Large intestine (tissue), 3 donors: Measurements from ENCODE around the gene EFL1. TPM values are rescaled to one million over a fixed set of nuclear protein-coding genes. Genes with fewer than 3 reads are reported as not detected.

Experiments
- DNase-seq, 2 donors: peaks; one replicate each; pipeline versions ENCODE4 v3.0.0 to v3.0.0-alpha.2; 2013
- H3K27ac ChIP-seq: one replicate; pipeline ENCODE4 v1.5.1; 2013; ENCODE audit warnings: low read length
- H3K27me3 ChIP-seq: 2 replicates; pipeline ENCODE4 v1.6.1; 2013; ENCODE audit warnings: low read length; ENCODE audit not compliant: control insufficient read depth, insufficient read depth
- H3K36me3 ChIP-seq: 2 replicates; pipeline ENCODE4 v1.6.1; 2013; ENCODE audit warnings: low read length; ENCODE audit not compliant: control insufficient read depth, insufficient read depth
- H3K4me1 ChIP-seq: one replicate; pipeline ENCODE4 v1.6.1; 2013; ENCODE audit warnings: low read length; ENCODE audit not compliant: control insufficient read depth, insufficient read depth
- H3K4me3 ChIP-seq: one replicate; pipeline ENCODE4 v1.5.1; 2013; ENCODE audit warnings: low read length
- H3K9me3 ChIP-seq: one replicate; pipeline ENCODE4 v1.6.1; 2013; ENCODE audit warnings: mild to moderate bottlenecking, low read depth, low read length, moderate library complexity; ENCODE audit not compliant: control insufficient read depth
- WGBS: methylation state at CpG from one replicate; pipeline ENCODE4 v1.1.5; 2013; ENCODE audit warnings: low lambda C conversion rate; ENCODE audit not compliant: insufficient coverage; 5-methylcytosine and 5-hydroxymethylcytosine counted together
- polyA plus RNA-seq: library from polyadenylated mRNA; unstranded; fragments of 120-200 nt; gene quantifications from one replicate; pipeline ENCODE4 v1.2.1, GENCODE V29; 2013

Gene EFL1
- polyA plus RNA-seq, 1 donor: 23.9 TPM

DNA sequence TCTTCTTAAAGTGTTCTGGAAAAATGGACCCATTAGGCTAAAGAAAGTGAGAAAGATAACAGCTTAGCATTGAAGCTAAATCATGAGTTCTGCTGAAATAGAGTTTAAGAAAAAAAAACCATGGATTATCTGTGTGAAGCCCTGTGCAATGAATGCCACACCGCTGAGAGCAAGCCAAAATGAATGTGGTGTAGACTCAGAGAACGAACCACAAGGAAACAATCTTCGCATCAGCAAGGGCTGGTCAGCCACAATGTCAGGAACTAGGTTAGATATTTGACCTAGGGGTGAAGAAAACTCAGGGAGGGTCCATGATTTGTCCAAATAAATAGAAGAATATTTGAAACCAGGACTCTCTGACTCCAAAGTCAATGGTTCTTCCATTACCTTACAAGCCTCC, 125.3 kb downstream of the EFL1 start:
- no peak overlapping the region for H3K27ac ChIP-seq
- no peak overlapping the region for H3K4me3 ChIP-seq
- H3K9me3 ChIP-seq: no peaks in the 10 kb centered on the region
- peaks cover 40% of the 10 kb centered on the region for H3K36me3 ChIP-seq
- no peak for DNase-seq
- no peaks in the 10 kb centered on the region for H3K27me3 ChIP-seq
- no peaks in the 10 kb centered on the region for H3K4me1 ChIP-seq
- 87% methylated on average over 3 of the region's 3 CpGs for WGBS

DNA sequence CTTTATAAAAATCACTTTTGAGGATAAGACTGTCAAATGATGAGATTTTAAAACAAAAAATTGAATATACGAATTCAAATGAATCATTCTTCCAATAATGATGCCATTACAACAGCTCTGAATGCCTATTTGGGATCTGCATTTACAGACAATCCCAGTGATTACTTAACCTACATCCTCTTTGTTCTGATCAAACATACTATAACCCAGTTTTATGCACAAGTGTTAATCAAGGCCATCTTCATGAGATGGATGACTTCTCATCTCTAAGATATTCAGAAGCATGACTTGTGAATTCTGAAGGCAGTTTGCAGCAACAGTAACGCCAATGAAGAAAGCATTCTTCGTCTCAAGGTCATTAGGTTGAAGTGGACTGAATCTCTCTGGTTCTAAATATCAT, 126.4 kb downstream of the EFL1 start:
- H3K27ac ChIP-seq: no peak overlapping the region
- no peaks in the 10 kb centered on the region for H3K27me3 ChIP-seq
- no peak overlapping the region for H3K4me3 ChIP-seq
- no peaks in the 10 kb centered on the region for H3K4me1 ChIP-seq
- peaks cover 40% of the 10 kb centered on the region for H3K36me3 ChIP-seq
- no peaks in the 10 kb centered on the region for H3K9me3 ChIP-seq
- no peak for DNase-seq
- WGBS: no CpG with 5 or more reads among the region's 3 CpGs

DNA sequence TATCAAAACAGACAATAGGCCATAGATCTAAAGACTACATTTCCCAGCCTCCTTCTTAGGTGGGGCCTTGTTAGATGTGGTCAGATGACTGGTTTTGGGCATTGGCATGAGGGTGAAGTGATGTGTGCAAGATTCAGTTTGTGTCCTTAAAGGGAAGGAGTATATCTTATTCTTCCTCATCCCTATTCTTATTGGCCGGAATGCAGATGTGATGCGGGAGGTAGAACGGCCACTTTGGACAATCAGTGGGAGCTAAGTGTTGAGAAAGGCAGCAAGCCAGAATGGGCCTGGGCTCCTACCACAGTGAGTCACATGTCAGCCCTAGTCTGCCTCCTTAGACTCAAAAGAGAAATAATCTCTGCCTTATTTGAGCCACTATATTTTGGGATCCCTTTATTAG, 126.9 kb downstream of the EFL1 start:
- peaks cover 43% of the 10 kb centered on the region for H3K36me3 ChIP-seq

DNA sequence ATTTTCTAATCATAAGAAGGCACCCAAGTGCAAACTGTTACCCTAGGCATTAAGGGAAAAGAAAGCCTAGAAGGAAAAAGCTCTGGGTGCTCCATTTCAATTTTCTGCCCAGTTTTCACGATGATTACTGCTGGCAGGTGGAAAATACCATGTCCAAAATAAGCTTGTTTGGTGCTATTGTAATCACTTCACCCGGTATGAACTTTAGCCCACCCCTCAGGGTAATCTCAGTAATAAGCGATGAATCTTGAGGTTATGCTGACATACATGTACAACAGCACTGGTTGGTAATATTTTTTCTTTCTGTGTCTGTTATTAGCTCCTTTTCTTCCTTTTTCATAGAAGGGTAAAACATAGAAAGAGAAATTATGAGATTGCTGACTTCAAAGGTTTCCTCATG, 128.1 kb downstream of the EFL1 start:
- 83% methylated on average over 2 of the region's 3 CpGs for WGBS
- Histone ChIP-seq H3K9me3 (no peaks in the 10 kb centered on the region), H3K4me3 (no peak overlapping the region), H3K27me3 (no peaks in the 10 kb centered on the region), H3K36me3 (peaks cover 49% of the 10 kb centered on the region), H3K4me1 (no peaks in the 10 kb centered on the region), H3K27ac (no peak overlapping the region)
- DNase-seq: no peak

More for the DNA sequence above, 126.9 kb downstream of the EFL1 start:
- no peaks in the 10 kb centered on the region for H3K27me3 ChIP-seq
- no peaks in the 10 kb centered on the region for H3K9me3 ChIP-seq
- WGBS: no CpG with 5 or more reads among the region's 3 CpGs
- no peak overlapping the region for H3K27ac ChIP-seq
- H3K4me1 ChIP-seq: no peaks in the 10 kb centered on the region
- H3K4me3 ChIP-seq: no peak overlapping the region
- DNase-seq: no peak

DNA sequence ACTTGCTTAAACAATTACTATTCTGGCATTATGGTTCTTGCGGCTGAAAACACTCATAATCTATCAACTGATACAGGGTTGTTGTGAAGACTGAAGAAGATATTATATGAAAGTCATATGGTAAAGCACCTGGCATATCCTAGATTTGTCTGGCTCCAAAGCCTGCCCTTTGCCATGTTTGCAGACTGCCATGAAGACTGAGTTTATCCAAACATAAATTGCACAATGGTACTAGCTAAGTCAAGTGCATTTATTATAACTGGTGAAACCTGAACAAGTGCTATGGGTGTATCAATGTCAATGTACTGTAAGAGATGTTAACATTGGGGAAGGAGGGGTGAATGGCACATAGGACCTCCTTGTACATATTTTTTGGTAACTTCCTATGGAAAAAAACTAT, 129.3 kb downstream of the EFL1 start:
- Histone ChIP-seq H3K27me3 (no peaks in the 10 kb centered on the region), H3K4me1 (peaks cover 6% of the 10 kb centered on the region), H3K36me3 (peaks cover 46% of the 10 kb centered on the region), H3K27ac (no peak overlapping the region), H3K9me3 (no peaks in the 10 kb centered on the region), H3K4me3 (no peak overlapping the region)
- DNase-seq: no peak
- WGBS: no CpG with 5 or more reads among the region's 1 CpG

DNA sequence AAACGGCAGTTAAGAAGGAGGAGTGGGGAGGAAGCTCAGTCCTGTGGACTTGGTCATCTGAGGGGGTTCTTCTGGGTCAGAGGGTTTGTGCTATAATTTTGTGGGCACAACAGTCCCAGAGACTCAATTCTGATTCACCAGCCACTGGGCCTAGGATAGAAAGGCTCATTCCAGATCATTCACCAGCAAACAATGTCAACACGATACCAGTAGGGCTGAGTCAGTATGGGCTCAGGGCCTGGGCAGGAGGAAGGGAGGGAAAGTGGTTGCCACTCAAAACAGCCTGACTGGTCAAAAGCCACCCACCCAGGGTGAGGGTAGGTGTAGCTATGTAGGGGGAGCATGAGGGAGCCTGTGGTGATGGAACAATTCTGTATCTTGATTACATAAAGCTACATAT, 129.8 kb downstream of the EFL1 start:
- no peaks in the 10 kb centered on the region for H3K9me3 ChIP-seq
- no peak overlapping the region for H3K27ac ChIP-seq
- peaks cover 8% of the 10 kb centered on the region for H3K4me1 ChIP-seq
- peaks cover 42% of the 10 kb centered on the region for H3K36me3 ChIP-seq
- WGBS: no CpG with 5 or more reads among the region's 2 CpGs
- no peak overlapping the region for H3K4me3 ChIP-seq
- H3K27me3 ChIP-seq: no peaks in the 10 kb centered on the region
- DNase-seq: no peak

DNA sequence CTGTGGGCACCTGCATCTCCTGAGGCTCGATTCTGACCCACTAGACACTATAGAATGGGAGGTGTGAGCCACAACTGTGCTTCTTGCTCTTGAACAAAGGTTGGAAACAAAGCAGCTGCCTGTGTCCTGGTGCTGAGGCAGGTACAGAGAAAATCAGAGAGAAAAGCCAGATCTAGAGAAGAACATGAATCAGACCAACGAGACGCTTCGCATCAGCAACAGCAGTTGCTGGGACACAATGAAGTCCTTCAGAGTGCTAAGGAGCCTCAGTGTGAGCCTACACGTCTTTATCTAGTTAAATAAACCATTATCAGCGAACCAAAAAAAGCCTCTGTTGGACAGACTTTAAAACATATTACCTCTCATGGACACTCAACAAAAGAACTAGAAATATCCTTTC, 130.4 kb downstream of the EFL1 start:
- 50% methylated on average over 2 of the region's 6 CpGs for WGBS
- Histone ChIP-seq H3K4me1 (peaks cover 9% of the 10 kb centered on the region), H3K27ac (no peak overlapping the region), H3K36me3 (peaks cover 36% of the 10 kb centered on the region), H3K4me3 (no peak overlapping the region), H3K27me3 (no peaks in the 10 kb centered on the region), H3K9me3 (no peaks in the 10 kb centered on the region)
- no peak for DNase-seq

DNA sequence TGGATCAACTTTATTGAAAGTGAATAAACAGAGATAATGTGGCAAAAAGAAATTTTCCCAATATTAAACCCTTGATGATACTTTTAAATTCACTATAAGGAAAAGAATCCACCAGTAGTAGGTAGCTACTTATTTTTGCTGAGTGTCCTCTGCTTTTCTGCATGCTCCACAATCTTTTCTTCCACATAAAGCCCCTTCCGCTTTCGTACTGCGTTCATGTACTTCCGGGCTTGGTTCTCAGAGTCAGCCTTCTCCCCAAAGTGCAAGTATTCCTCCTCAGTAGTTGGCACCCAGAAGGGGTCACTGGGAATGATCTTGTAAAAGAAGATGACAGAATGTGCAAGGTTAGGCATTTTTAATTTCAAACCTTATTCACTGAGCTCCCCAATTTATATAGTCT, 132.3 kb downstream of the EFL1 start:
- no peaks in the 10 kb centered on the region for H3K9me3 ChIP-seq
- WGBS: 57% methylated on average over 4 of the region's 4 CpGs
- H3K36me3 ChIP-seq: peaks cover 30% of the 10 kb centered on the region
- H3K4me1 ChIP-seq: peaks cover 15% of the 10 kb centered on the region
- DNase-seq: no peak
- H3K27ac ChIP-seq: peak overlapping the region; percentile 26
- no peaks in the 10 kb centered on the region for H3K27me3 ChIP-seq
- H3K4me3 ChIP-seq: no peak overlapping the region

DNA sequence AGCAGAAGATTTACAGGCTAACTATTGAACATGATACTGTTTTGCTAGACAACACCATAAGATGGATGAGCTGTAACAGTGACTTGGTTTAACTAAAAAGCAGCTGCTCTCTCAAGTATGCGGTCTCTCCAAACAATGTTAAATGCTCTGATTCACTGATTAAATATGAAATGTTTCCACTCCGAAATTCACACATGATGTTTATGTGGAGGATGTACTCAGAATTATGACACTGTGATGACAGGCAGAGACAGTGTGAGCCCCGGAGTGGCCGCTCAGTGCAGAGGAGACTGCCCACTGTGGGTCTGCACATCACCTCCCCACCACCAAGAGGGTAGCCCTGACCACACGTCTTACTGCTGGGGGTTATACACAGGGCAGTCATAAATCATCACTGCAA, 132.8 kb downstream of the EFL1 start:
- no CpG with 5 or more reads among the region's 5 CpGs for WGBS
- Histone ChIP-seq H3K27ac (peak overlapping the region; percentile 26), H3K4me3 (no peak overlapping the region), H3K4me1 (peaks cover 15% of the 10 kb centered on the region), H3K27me3 (no peaks in the 10 kb centered on the region), H3K36me3 (peaks cover 30% of the 10 kb centered on the region), H3K9me3 (no peaks in the 10 kb centered on the region)
- peak in 1 of 2 donors; percentile 27 for DNase-seq

DNA sequence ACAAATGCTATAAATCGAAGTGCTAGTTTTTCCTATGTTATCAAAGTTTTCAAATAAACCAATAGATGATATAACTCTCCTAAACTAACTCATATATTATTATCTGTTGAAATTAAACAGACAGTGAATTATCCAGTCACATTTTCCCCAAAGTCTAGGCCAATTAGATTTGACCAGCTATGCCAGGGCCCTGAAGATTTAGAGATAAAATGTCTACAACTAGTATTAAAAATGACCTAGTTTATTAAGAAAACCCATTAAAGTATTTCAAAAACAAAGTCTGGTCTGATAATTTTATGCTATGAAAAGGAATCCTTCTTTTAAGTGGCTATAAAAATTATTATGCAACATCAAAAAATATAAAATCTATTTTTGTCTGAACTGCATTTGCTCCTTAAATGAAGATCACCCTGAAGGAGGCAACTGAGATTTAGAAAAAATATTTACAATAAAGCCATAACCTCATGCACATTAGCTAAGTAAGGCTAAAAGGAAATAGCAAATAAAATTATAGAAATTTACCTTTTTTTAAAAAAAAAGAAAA, 133.3 kb downstream of the EFL1 start:
- WGBS: 44% methylated on average over 1 of the region's 1 CpG
- Histone ChIP-seq H3K27ac (no peak overlapping the region), H3K9me3 (no peaks in the 10 kb centered on the region)

DNA sequence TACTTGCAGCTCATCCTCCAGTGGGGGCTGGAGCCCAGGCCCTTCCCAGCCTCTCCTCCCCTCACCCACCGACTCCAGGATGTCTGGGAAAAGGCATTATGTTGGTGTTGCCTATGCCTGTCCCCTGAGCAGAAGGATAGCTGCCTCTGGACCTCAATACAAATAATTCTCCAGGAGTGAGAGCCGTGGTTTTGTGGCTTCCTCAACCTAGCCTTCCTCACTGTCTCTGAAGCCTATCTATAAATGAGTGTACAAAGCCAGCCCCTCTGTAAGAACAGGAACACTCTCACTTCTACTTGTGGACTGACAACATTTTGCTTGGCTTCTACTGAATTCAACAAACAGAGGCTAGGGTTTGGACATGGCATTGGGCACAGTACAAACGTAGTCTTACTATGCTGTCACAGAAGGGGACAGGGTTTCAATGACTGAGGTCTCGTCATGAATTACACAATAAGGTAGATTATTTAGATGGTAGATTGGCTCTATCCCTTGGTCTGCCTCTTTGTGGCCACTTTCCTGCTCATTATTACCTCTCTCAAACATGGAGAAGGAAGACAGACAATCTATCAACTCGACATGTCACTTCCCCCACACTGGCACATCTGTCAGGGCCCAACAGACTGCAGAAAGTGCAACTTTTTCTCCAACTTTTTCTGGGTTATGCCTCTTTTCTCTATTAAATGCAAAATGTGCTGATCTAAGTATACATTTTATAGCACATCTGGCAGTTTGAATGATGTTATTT, 134.0 kb downstream of the EFL1 start:
- Histone ChIP-seq H3K4me3 (no peak overlapping the region), H3K9me3 (no peaks in the 10 kb centered on the region), H3K27ac (no peak overlapping the region), H3K36me3 (peaks cover 24% of the 10 kb centered on the region), H3K4me1 (peaks cover 15% of the 10 kb centered on the region), H3K27me3 (no peaks in the 10 kb centered on the region)
- WGBS: no CpG with 5 or more reads among the region's 5 CpGs
- no peak for DNase-seq

More for the DNA sequence above, 133.3 kb downstream of the EFL1 start:
- no peaks in the 10 kb centered on the region for H3K27me3 ChIP-seq
- no peak overlapping the region for H3K4me3 ChIP-seq
- peaks cover 27% of the 10 kb centered on the region for H3K36me3 ChIP-seq
- H3K4me1 ChIP-seq: peaks cover 15% of the 10 kb centered on the region
- DNase-seq: no peak
